Adrenal gland (tissue), 5 donors: ENCODE measurements around the gene KIF22.

Source experiments
- POLR2A ChIP-seq, 2 donors: fragments of 450-650 bp; IDR thresholded peaks; one replicate each; pipeline ENCODE4 v1.6.1; 2017; ENCODE audit warnings: antibody characterized with exemption in 2 of 2, mild to moderate bottlenecking in 2 of 2, moderate library complexity in 1 of 2
- TF ChIP-seq, protein P1 (sequence below), 6 experiments: fragments of 450-650 bp in 4 of 6; fragments of 200-600 bp in 2 of 6; sonication (generic) in 1 of 6; IDR thresholded peaks; 1 replicate in 5 of 6; 2 replicates in 1 of 6; pipeline versions ENCODE4 v1.5.1 to v1.8.0; 2016 to 2021; ENCODE audit warnings: antibody characterized with exemption in 6 of 6, mild to moderate bottlenecking in 2 of 6, moderate library complexity in 1 of 6
- donor health status: DM: no; HTN: no; CAD: no.

DNA sequence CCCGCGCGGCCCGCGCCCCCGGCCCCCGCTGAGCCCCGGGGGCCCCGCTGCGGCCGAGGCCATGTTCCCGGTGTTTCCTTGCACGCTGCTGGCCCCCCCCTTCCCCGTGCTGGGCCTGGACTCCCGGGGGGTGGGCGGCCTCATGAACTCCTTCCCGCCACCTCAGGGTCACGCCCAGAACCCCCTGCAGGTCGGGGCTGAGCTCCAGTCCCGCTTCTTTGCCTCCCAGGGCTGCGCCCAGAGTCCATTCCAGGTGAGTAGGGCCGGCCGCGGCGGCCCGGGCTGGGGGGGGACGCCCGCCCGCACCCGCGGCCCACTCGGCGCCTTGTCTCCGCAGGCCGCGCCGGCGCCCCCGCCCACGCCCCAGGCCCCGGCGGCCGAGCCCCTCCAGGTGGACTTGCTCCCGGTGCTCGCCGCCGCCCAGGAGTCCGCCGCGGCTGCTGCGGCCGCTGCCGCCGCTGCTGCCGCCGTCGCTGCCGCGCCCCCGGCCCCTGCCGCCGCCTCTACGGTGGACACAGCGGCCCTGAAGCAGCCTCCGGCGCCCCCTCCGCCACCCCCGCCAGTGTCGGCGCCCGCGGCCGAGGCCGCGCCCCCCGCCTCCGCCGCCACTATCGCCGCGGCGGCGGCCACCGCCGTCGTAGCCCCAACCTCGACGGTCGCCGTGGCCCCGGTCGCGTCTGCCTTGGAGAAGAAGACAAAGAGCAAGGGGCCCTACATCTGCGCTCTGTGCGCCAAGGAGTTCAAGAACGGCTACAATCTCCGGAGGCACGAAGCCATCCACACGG, 16.3 kb downstream of the KIF22 start:
- TF ChIP-seq, protein P1, sequence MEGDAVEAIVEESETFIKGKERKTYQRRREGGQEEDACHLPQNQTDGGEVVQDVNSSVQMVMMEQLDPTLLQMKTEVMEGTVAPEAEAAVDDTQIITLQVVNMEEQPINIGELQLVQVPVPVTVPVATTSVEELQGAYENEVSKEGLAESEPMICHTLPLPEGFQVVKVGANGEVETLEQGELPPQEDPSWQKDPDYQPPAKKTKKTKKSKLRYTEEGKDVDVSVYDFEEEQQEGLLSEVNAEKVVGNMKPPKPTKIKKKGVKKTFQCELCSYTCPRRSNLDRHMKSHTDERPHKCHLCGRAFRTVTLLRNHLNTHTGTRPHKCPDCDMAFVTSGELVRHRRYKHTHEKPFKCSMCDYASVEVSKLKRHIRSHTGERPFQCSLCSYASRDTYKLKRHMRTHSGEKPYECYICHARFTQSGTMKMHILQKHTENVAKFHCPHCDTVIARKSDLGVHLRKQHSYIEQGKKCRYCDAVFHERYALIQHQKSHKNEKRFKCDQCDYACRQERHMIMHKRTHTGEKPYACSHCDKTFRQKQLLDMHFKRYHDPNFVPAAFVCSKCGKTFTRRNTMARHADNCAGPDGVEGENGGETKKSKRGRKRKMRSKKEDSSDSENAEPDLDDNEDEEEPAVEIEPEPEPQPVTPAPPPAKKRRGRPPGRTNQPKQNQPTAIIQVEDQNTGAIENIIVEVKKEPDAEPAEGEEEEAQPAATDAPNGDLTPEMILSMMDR (IDR thresholded peaks at IDR 0.05): peak in 1 of 6 experiments; percentile 4
- no peak for TF ChIP-seq POLR2A (IDR thresholded peaks at IDR 0.05)
